Liver (tissue), 9 donors: Measurements from ENCODE around the gene PGR. TPM values are rescaled to one million over a fixed set of nuclear protein-coding genes. Genes with fewer than 3 reads are reported as not detected.
"Not testable (repeated sequence)": the region's sequence is repeated elsewhere in the genome, so short reads cannot be mapped to it uniquely, and the experiment has no call there.

ENCODE experiments used
- DNase-seq: peaks from one replicate; pipeline ENCODE4 v3.0.0-alpha.2; 2017; ENCODE audit warnings: low spot score
- H3K27ac ChIP-seq, 2 donors: one replicate each; pipeline ENCODE4 v1.7.0; 2013; ENCODE audit warnings: inconsistent platforms in 2 of 2, low read length in 2 of 2, control low read depth in 1 of 2, low read depth in 1 of 2, mild to moderate bottlenecking in 1 of 2
- H3K27me3 ChIP-seq, 4 donors: one replicate each; pipeline versions ENCODE4 v1.6.1 to v1.7.0; 2013; ENCODE audit warnings: low read length in 3 of 4, inconsistent platforms in 1 of 4, mild to moderate bottlenecking in 1 of 4, moderate library complexity in 1 of 4; ENCODE audit not compliant: control insufficient read depth in 4 of 4, insufficient read depth in 4 of 4
- H3K36me3 ChIP-seq, 4 donors: one replicate each; pipeline versions ENCODE4 v1.6.1 to v1.7.0; 2013; ENCODE audit warnings: low read length in 3 of 4, mild to moderate bottlenecking in 3 of 4, low read depth in 1 of 4, moderate library complexity in 1 of 4; ENCODE audit not compliant: control insufficient read depth in 4 of 4, insufficient read depth in 3 of 4
- H3K4me1 ChIP-seq, 4 donors: one replicate each; pipeline versions ENCODE4 v1.6.1 to v1.7.0; 2013; ENCODE audit warnings: low read length in 3 of 4, mild to moderate bottlenecking in 3 of 4, moderate library complexity in 1 of 4; ENCODE audit not compliant: control insufficient read depth in 4 of 4, insufficient read depth in 4 of 4
- H3K4me3 ChIP-seq, 3 donors: one replicate each; pipeline versions ENCODE4 v1.6.1 to v1.7.0; 2013; ENCODE audit warnings: low read length in 3 of 3, control low read depth in 1 of 3, low read depth in 1 of 3, mild to moderate bottlenecking in 1 of 3
- H3K9ac ChIP-seq, 2 donors: one replicate each; pipeline ENCODE4 v1.7.0; 2013; ENCODE audit warnings: low read length in 2 of 2, mild to moderate bottlenecking in 2 of 2, moderate library complexity in 2 of 2, control low read depth in 1 of 2, low read depth in 1 of 2
- H3K9me3 ChIP-seq, 4 donors: one replicate each; pipeline versions ENCODE4 v1.6.1 to v1.7.0; 2013; ENCODE audit warnings: low read length in 3 of 4; ENCODE audit not compliant: control insufficient read depth in 4 of 4
- ATF3 ChIP-seq: IDR thresholded peaks from 2 replicates; pipeline ENCODE4 v1.6.1; 2016; ENCODE audit warnings: antibody characterized with exemption
- CTCF ChIP-seq: fragments of 150-350 bp; IDR thresholded peaks from 2 replicates; pipeline ENCODE4 v1.5.1; 2017; ENCODE audit warnings: improper control_type of control experiment, low read depth, low read length; ENCODE audit not compliant: missing input control
- FOXA1 ChIP-seq: IDR thresholded peaks from 2 replicates; pipeline ENCODE4 v1.6.1; 2016; ENCODE audit warnings: antibody characterized with exemption
- FOXA2 ChIP-seq: IDR thresholded peaks from 2 replicates; pipeline ENCODE4 v1.6.1; 2016; ENCODE audit warnings: antibody characterized with exemption
- GABPA ChIP-seq, 2 donors: IDR thresholded peaks in 1 of 2; conservative IDR thresholded peaks in 1 of 2; 2 replicates each; pipeline ENCODE4 v1.6.1; 2016; ENCODE audit warnings: antibody characterized with exemption in 2 of 2, mild to moderate bottlenecking in 1 of 2, moderate library complexity in 1 of 2
- HNF4A ChIP-seq, 2 donors: conservative IDR thresholded peaks; 2 replicates each; pipeline ENCODE4 v1.6.1; 2016; ENCODE audit warnings: antibody characterized with exemption in 2 of 2, mild to moderate bottlenecking in 2 of 2
- HNF4G ChIP-seq: IDR thresholded peaks from 2 replicates; pipeline ENCODE4 v1.6.1; 2016; ENCODE audit warnings: antibody characterized with exemption
- JUND ChIP-seq, 2 donors: IDR thresholded peaks; 2 replicates each; pipeline ENCODE4 v1.6.1; 2016; ENCODE audit warnings: antibody characterized with exemption in 2 of 2
- MAX ChIP-seq: IDR thresholded peaks from 2 replicates; pipeline ENCODE4 v1.6.1; 2016; ENCODE audit warnings: antibody characterized with exemption
- NR2F2 ChIP-seq: IDR thresholded peaks from 2 replicates; pipeline ENCODE4 v1.6.1; 2016; ENCODE audit warnings: antibody characterized with exemption
- RAD21 ChIP-seq, 2 donors: IDR thresholded peaks; 2 replicates each; pipeline ENCODE4 v1.6.1; 2016; ENCODE audit warnings: antibody characterized with exemption in 2 of 2, mild to moderate bottlenecking in 2 of 2
- REST ChIP-seq: IDR thresholded peaks from 2 replicates; pipeline ENCODE4 v1.6.1; 2016; ENCODE audit warnings: antibody characterized with exemption, mild to moderate bottlenecking
- RXRA ChIP-seq, 2 donors: IDR thresholded peaks; 2 replicates each; pipeline ENCODE4 v1.6.1; 2017 to 2018; ENCODE audit warnings: antibody characterized with exemption in 2 of 2, mild to moderate bottlenecking in 1 of 2
- SP1 ChIP-seq: IDR thresholded peaks from 2 replicates; pipeline ENCODE4 v1.6.1; 2018; ENCODE audit warnings: antibody characterized with exemption, mild to moderate bottlenecking
- TAF1 ChIP-seq: conservative IDR thresholded peaks from 2 replicates; pipeline ENCODE4 v1.6.1; 2016; ENCODE audit warnings: antibody characterized with exemption, mild to moderate bottlenecking
- YY1 ChIP-seq: IDR thresholded peaks from 2 replicates; pipeline ENCODE4 v1.6.1; 2016; ENCODE audit warnings: antibody characterized with exemption, mild to moderate bottlenecking
- polyA plus RNA-seq, 2 donors: library from polyadenylated mRNA; stranded (reverse) in 1 of 2; unstranded in 1 of 2; fragments of 200-250 nt in 1 of 2; fragments of >200 nt in 1 of 2; fragmentation: Nextera tagmentation in 1 of 2; extraction: Ambion mirVana in 1 of 2; gene quantifications; one replicate each; pipeline versions ENCODE4 v1.2.1 to v1.2.3, GENCODE V29; 2013 to 2015
- total RNA-seq, 2 donors: library from RNA; depleted of rRNA; stranded (reverse); fragments of >200 nt; gene quantifications; one replicate each; pipeline ENCODE4 v1.2.3, GENCODE V29; 2014
- donor health status: healthy.
- donor health status: healthy.
- donor health status: healthy.
- donor health status: healthy.
- donor health status: healthy.

Gene PGR
- total and polyA plus RNA-seq, 4 donors = 0.04 to 0.17 (median 0.16) TPM; not detected in 1

- Histone ChIP-seq H3K27me3 (peaks cover 0 to 2% (median under 1%) of the 10 kb centered on the region in 4 donors), H3K4me1 (peaks cover 0 to 3% (median under 1%) of the 10 kb centered on the region in 4 donors), H3K9me3 (no peaks in the 10 kb centered on the region), H3K9ac (no peak overlapping the region), H3K27ac (no peak overlapping the region), H3K4me3 (no peak overlapping the region), H3K36me3 (no peaks in the 10 kb centered on the region)
- no peak for TF ChIP-seq FOXA2
- TF ChIP-seq RXRA (IDR thresholded peaks at IDR 0.05) = no peak
- TF ChIP-seq JUND (IDR thresholded peaks at IDR 0.05) = no peak
- TF ChIP-seq CTCF = no peak
- no peak for TF ChIP-seq GABPA (IDR thresholded peaks at IDR 0.05 in 1 of 2, conservative IDR thresholded peaks at IDR 0.05 in 1 of 2)
- no peak for TF ChIP-seq HNF4G
- no peak for TF ChIP-seq FOXA1
- TF ChIP-seq TAF1 = no peak
- no peak for TF ChIP-seq YY1
- no peak for TF ChIP-seq HNF4A (conservative IDR thresholded peaks at IDR 0.05)
- no peak for TF ChIP-seq ATF3
- no peak for TF ChIP-seq NR2F2
- TF ChIP-seq MAX = no peak
- TF ChIP-seq SP1 = no peak
- no peak for TF ChIP-seq REST
- no peak for TF ChIP-seq RAD21 (IDR thresholded peaks at IDR 0.05)
- no peak for DNase-seq
Observed at GRCh38 chr11:101014600-101015285, 114.9 kb downstream of the PGR start.

GRCh38 chr11:101013702-101014101 lies 115.9 kb downstream of the PGR start:
- DNase-seq, H3K4me1 ChIP-seq, H3K9ac ChIP-seq, H3K27me3 ChIP-seq, H3K9me3 ChIP-seq, H3K36me3 ChIP-seq, H3K27ac ChIP-seq, H3K4me3 ChIP-seq: not testable (repeated sequence)
